DOHH2 (cell line): ENCODE data around the gene TNXB.

Experiments
- H3F3A ChIP-seq: fragments of 200-600 bp; sonication (generic), shearing (Covaris generic); 2 replicates; pipeline ENCODE4 v1.6.0; 2016; ENCODE audit warnings: antibody characterized with exemption, mild to moderate bottlenecking; ENCODE audit not compliant: control insufficient read depth, insufficient read depth
- H3K27ac ChIP-seq: fragments of 200-600 bp; sonication (generic); 2 replicates; pipeline ENCODE4 v1.5.1; 2014; ENCODE audit warnings: low read depth, mild to moderate bottlenecking, low read length, moderate library complexity
- H3K27me3 ChIP-seq: fragments of 200-600 bp; sonication (generic); 2 replicates; pipeline ENCODE4 v1.6.1; 2014; ENCODE audit warnings: mild to moderate bottlenecking, low read length, mixed read lengths; ENCODE audit not compliant: control insufficient read depth
- H3K36me3 ChIP-seq: fragments of 200-600 bp; sonication (generic); 2 replicates; pipeline ENCODE4 v1.6.1; 2014; ENCODE audit warnings: mild to moderate bottlenecking, low read length, moderate library complexity, mixed read lengths; ENCODE audit not compliant: control insufficient read depth
- H3K4me1 ChIP-seq: fragments of 200-600 bp; sonication (generic); 2 replicates; pipeline ENCODE4 v1.6.1; 2014; ENCODE audit warnings: mild to moderate bottlenecking, low read length, mixed read lengths; ENCODE audit not compliant: control insufficient read depth
- H3K4me2 ChIP-seq: fragments of 200-600 bp; sonication (generic); 2 replicates; pipeline ENCODE4 v1.6.0; 2014; ENCODE audit warnings: mild to moderate bottlenecking, low read length, moderate library complexity
- H3K4me3 ChIP-seq: fragments of 200-600 bp; sonication (generic); 2 replicates; pipeline ENCODE4 v1.5.1; 2014; ENCODE audit warnings: mild to moderate bottlenecking, low read length, mixed read lengths
- H3K79me2 ChIP-seq: fragments of 200-600 bp; sonication (generic); 2 replicates; pipeline ENCODE4 v1.6.1; 2014; ENCODE audit warnings: mild to moderate bottlenecking, low read length, mixed read lengths; ENCODE audit not compliant: control insufficient read depth
- H3K9me2 ChIP-seq: fragments of 200-600 bp; sonication (generic); replicated peaks from 2 replicates; pipeline ENCODE4 v1.6.1; 2014; ENCODE audit warnings: mild to moderate bottlenecking, low read length, mixed read lengths; ENCODE audit not compliant: control insufficient read depth
- H3K9me3 ChIP-seq: fragments of 200-600 bp; sonication (generic); 2 replicates; pipeline ENCODE4 v1.6.1; 2014; ENCODE audit warnings: antibody characterized with exemption, low read length, mixed read lengths; ENCODE audit not compliant: control insufficient read depth, insufficient read depth
- H4K20me1 ChIP-seq: fragments of 200-600 bp; sonication (generic); 2 replicates; pipeline ENCODE4 v1.6.0; 2014; ENCODE audit warnings: low read depth, mild to moderate bottlenecking, antibody characterized with exemption, low read length, moderate library complexity; ENCODE audit not compliant: control insufficient read depth, insufficient read depth
- EZH2phosphoT487 ChIP-seq: fragments of 200-600 bp; sonication (generic); IDR thresholded peaks from 2 replicates; pipeline ENCODE4 v1.6.1; 2017; ENCODE audit warnings: borderline replicate concordance, mild to moderate bottlenecking, antibody characterized with exemption, low read length, moderate library complexity, mixed read lengths
- TF ChIP-seq, protein P1 (sequence below): fragments of 200-600 bp; sonication (generic); IDR thresholded peaks from one replicate; pipeline ENCODE4 v1.5.1; 2014; ENCODE audit warnings: antibody characterized with exemption, mild to moderate bottlenecking, low read depth, low read length; ENCODE audit not compliant: poor library complexity, severe bottlenecking

TNXB gene

DNA sequence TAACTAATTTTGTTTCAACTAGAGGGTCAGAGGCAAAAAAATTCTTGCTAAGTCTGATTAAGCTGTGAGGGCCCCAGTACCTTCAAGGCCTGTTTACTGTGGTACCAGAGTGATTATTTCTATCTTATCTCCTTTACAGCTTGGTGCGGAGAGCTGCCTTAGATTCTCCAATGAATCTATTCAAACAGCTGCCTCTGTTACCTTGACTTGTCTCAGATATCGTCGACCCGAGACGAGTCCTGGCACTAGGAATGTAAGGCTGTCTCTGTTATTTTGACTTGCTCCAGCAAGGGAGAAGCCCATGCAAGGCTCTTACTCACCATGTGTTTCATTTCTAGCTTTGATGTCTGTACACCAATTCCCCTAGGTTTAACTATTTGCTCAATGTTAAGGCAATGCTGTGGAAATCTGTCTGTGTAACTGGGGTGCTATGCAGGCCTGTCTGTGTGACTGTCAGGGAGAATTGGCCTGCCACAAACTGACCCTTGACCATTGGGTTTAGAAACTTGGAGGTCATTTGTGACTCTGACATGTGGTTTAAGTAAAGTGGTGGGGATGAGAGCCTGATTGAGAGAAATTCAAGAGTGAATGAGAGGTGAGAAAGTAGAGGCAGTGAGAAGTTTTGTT, 31.4 kb upstream of the TNXB start:
- Histone ChIP-seq H3K4me3 (no peak overlapping the region), H4K20me1 (no peaks in the 10 kb centered on the region), H3K27me3 (no peaks in the 10 kb centered on the region), H3K36me3 (no peaks in the 10 kb centered on the region), H3K79me2 (no peaks in the 10 kb centered on the region), H3K9me3 (no peaks in the 10 kb centered on the region), H3K4me1 (no peaks in the 10 kb centered on the region), H3K27ac (no peak overlapping the region), H3F3A (no peaks in the 10 kb centered on the region), H3K9me2 (no peaks in the 10 kb centered on the region), H3K4me2 (no peak overlapping the region)
- no peak for TF ChIP-seq EZH2phosphoT487
- TF ChIP-seq, protein P1, sequence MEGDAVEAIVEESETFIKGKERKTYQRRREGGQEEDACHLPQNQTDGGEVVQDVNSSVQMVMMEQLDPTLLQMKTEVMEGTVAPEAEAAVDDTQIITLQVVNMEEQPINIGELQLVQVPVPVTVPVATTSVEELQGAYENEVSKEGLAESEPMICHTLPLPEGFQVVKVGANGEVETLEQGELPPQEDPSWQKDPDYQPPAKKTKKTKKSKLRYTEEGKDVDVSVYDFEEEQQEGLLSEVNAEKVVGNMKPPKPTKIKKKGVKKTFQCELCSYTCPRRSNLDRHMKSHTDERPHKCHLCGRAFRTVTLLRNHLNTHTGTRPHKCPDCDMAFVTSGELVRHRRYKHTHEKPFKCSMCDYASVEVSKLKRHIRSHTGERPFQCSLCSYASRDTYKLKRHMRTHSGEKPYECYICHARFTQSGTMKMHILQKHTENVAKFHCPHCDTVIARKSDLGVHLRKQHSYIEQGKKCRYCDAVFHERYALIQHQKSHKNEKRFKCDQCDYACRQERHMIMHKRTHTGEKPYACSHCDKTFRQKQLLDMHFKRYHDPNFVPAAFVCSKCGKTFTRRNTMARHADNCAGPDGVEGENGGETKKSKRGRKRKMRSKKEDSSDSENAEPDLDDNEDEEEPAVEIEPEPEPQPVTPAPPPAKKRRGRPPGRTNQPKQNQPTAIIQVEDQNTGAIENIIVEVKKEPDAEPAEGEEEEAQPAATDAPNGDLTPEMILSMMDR, result no peak

DNA sequence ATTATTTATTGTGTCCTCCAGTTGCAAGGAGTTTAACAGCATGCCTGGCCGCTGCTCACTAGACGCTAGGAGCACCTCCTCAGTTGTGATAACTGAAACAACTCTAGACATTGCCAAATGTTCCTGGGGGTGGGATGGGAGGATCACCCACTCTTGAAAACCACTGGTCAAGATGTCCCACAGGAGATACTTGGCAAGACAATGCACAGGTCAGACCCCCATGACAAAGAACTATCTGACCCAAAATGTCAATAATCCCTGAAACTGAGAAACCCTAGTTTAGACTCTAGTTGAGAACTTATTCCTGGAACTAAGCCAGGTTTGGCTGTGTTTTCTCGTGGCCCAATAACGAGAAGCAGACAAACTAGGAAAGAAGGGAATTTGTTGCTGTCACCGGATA, 30.5 kb upstream of the TNXB start:
- H3K4me3 ChIP-seq, result no peak overlapping the region
- no peaks in the 10 kb centered on the region for H4K20me1 ChIP-seq
- H3K79me2 ChIP-seq, result no peaks in the 10 kb centered on the region
- H3K27ac ChIP-seq, result no peak overlapping the region
- TF ChIP-seq, protein P1, result no peak
- no peak for TF ChIP-seq EZH2phosphoT487
- no peak overlapping the region for H3K4me2 ChIP-seq
- H3K9me3 ChIP-seq, result no peaks in the 10 kb centered on the region
- H3K27me3 ChIP-seq, result peaks cover 4% of the 10 kb centered on the region; the same call in 1 of the 2 replicates
- H3K4me1 ChIP-seq, result no peaks in the 10 kb centered on the region
- H3K36me3 ChIP-seq, result no peaks in the 10 kb centered on the region
- no peaks in the 10 kb centered on the region for H3K9me2 ChIP-seq
- no peaks in the 10 kb centered on the region for H3F3A ChIP-seq

DNA sequence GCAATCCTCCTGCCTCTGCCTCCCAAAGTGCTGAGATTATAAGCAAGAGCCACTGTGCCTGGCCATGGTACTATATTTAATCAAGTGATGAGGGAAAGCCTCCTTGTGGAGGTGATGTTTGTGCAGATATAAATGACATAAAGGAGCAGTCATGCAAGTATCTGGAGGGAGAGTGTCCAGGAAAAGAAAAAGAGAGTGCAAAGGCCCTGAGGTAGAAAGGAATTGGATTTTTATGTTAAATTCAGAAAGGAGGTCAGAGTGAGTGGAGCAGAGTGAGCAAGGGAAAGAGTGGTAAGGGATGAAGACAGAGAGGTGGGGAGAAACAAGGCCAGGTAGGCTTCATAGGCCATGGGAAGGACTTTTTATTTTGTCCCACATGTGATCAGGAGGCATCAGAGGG, 28.3 kb upstream of the TNXB start:
- no peak overlapping the region for H3K27ac ChIP-seq
- no peaks in the 10 kb centered on the region for H4K20me1 ChIP-seq
- H3K27me3 ChIP-seq, result peaks cover 8% of the 10 kb centered on the region; the same call in 1 of the 2 replicates
- no peaks in the 10 kb centered on the region for H3F3A ChIP-seq
- H3K79me2 ChIP-seq, result no peaks in the 10 kb centered on the region
- no peaks in the 10 kb centered on the region for H3K9me2 ChIP-seq
- TF ChIP-seq, protein P1, result no peak
- no peak for TF ChIP-seq EZH2phosphoT487
- no peak overlapping the region for H3K4me2 ChIP-seq
- H3K4me1 ChIP-seq, result no peaks in the 10 kb centered on the region
- H3K36me3 ChIP-seq, result no peaks in the 10 kb centered on the region
- H3K4me3 ChIP-seq, result no peak overlapping the region
- H3K9me3 ChIP-seq, result no peaks in the 10 kb centered on the region
